Measurements from ENCODE around the gene TBX19. TPM values are rescaled to one million over a fixed set of nuclear protein-coding genes. Genes with fewer than 3 reads are reported as not detected.

The TBX19 gene
- total RNA-seq, 1 experiment from 2014 or later = 3.0 TPM

DNA sequence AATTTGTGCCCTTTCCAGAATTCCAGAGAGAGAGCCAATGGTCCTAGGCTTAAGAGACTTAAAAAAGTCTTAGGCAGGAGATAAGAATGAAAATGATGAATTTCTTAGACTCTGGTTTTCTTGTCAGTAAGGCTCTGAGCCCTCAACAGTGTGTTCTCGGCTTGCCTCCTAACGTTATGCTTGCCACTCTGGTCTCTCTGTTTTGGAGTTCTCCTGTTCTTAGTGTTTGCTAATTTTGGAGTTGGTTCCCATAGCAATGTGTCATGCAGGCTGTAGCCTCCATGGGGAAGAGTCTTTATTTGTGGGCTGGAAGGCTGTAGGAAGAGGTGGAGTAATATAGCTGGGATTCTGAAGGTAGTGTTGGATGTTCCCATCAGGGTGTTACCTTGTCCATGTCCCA is 19.9 kb downstream of the TBX19 start:
- ChIA-PET POLR2A (no interaction called here), RAD21 (ENCODE audit: low non-redundant PET in 1 of 2, low total read pairs in 2 of 2, uncharacterized antibody in 2 of 2, unreplicated experiment in 2 of 2) (no interaction called here)

More for the DNA sequence above, 19.9 kb downstream of the TBX19 start:
- Histone ChIP-seq H3K4me3 (replicated peaks in 1 of 2; ENCODE audit: low read depth in 1 of 2, low read length in 2 of 2) (no peak overlapping the region), H3K27me3 (ENCODE audit: insufficient read depth, low read length) (no peaks in the 10 kb centered on the region), H3K9ac (ENCODE audit: low read length) (no peak overlapping the region), H3K36me3 (ENCODE audit: control insufficient read depth in 1 of 2, insufficient read depth in 2 of 2, low read length in 2 of 2) (no peaks in the 10 kb centered on the region), H3K4me1 (ENCODE audit: control insufficient read depth in 1 of 2, insufficient read depth in 2 of 2, low read length in 2 of 2) (peaks cover 19 to 35% of the 10 kb centered on the region in 2 experiments), H3K27ac (ENCODE audit: low read depth, low read length) (no peak overlapping the region), H3K9me3 (ENCODE audit: control insufficient read depth in 1 of 2, insufficient read depth in 1 of 2, low read depth in 1 of 2, low read length in 2 of 2) (no peaks in the 10 kb centered on the region), H3K9me2 (ENCODE audit: insufficient read depth) (no peaks in the 10 kb centered on the region), H3K79me2 (ENCODE audit: insufficient read depth, low read length) (no peaks in the 10 kb centered on the region), H4K20me1 (ENCODE audit: insufficient read depth) (no peaks in the 10 kb centered on the region), H3K4me2 (ENCODE audit: low read length) (no peak overlapping the region), H2AFZ (ENCODE audit: low read depth, low read length, poor library complexity, severe bottlenecking) (no peak overlapping the region)
- TF ChIP-seq SRF (IDR thresholded peaks at IDR 0.05; ENCODE audit: low read depth) = no peak
- TF ChIP-seq, protein P1, sequence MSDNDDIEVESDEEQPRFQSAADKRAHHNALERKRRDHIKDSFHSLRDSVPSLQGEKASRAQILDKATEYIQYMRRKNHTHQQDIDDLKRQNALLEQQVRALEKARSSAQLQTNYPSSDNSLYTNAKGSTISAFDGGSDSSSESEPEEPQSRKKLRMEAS (IDR thresholded peaks at IDR 0.05) = no peak
- TF ChIP-seq, protein P2, sequence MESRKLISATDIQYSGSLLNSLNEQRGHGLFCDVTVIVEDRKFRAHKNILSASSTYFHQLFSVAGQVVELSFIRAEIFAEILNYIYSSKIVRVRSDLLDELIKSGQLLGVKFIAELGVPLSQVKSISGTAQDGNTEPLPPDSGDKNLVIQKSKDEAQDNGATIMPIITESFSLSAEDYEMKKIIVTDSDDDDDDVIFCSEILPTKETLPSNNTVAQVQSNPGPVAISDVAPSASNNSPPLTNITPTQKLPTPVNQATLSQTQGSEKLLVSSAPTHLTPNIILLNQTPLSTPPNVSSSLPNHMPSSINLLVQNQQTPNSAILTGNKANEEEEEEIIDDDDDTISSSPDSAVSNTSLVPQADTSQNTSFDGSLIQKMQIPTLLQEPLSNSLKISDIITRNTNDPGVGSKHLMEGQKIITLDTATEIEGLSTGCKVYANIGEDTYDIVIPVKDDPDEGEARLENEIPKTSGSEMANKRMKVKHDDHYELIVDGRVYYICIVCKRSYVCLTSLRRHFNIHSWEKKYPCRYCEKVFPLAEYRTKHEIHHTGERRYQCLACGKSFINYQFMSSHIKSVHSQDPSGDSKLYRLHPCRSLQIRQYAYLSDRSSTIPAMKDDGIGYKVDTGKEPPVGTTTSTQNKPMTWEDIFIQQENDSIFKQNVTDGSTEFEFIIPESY (IDR thresholded peaks at IDR 0.05; ENCODE audit: extremely low read depth, insufficient replicate concordance, low read length) = no peak
- TF ChIP-seq JUND (IDR thresholded peaks at IDR 0.05) = no peak
- no peak for TF ChIP-seq YY1 (IDR thresholded peaks at IDR 0.05; ENCODE audit: extremely low read depth, insufficient replicate concordance, low read depth, low read length)
- TF ChIP-seq RAD21 (IDR thresholded peaks at IDR 0.05; ENCODE audit: low read depth) = no peak
- TF ChIP-seq TCF7L2 (IDR thresholded peaks at IDR 0.05; ENCODE audit: borderline replicate concordance, extremely low read depth, insufficient read depth, insufficient read length) = no peak
- no peak for TF ChIP-seq POLR2A (IDR thresholded peaks at IDR 0.05; ENCODE audit: borderline replicate concordance, extremely low read depth, insufficient read depth, insufficient read length)
- TF ChIP-seq, protein P3, sequence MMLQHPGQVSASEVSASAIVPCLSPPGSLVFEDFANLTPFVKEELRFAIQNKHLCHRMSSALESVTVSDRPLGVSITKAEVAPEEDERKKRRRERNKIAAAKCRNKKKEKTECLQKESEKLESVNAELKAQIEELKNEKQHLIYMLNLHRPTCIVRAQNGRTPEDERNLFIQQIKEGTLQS (IDR thresholded peaks at IDR 0.05) = no peak
- no peak for TF ChIP-seq ELF1 (IDR thresholded peaks at IDR 0.05; ENCODE audit: borderline replicate concordance, low read depth)
- TF ChIP-seq POLR2AphosphoS5 (IDR thresholded peaks at IDR 0.05; ENCODE audit: low read depth, low read length) = no peak
- TF ChIP-seq EZH2 (IDR thresholded peaks at IDR 0.05) = no peak
- no peak for TF ChIP-seq ZFX (IDR thresholded peaks at IDR 0.05)
- no peak for TF ChIP-seq EZH2phosphoT487 (IDR thresholded peaks at IDR 0.05; ENCODE audit: borderline replicate concordance)
- ATAC-seq = no peak
- intact Hi-C loops (cut with micrococcal nuclease) = no loop called here
- CTCF ChIA-PET = no interaction called here
- BruUV-seq (replicated peaks) = no TSS peak
- no peak for DNase-seq (ENCODE audit: low read depth, low spot score)

All from HCT116 (cell line).